ENCODE data around the gene ARHGDIG.
"Not testable (repeated sequence)": the region's sequence is repeated elsewhere in the genome, so short reads cannot be mapped to it uniquely, and the experiment has no call there.

The ARHGDIG gene

GRCh38 chr16:280552-280951, at the start of gene ARHGDIG:
Gene ARHGDIG (plus strand): TSS chr16:280591. CDS start chr16:280681, 90 bp downstream.
- no peak for DNase-seq

GRCh38 chr16:230949-231348, 49.4 kb upstream of the ARHGDIG start:
- DNase-seq, result no peak

GRCh38 chr16:234468-235305, 45.7 kb upstream of the ARHGDIG start, which contains the start of gene FAM234A:
Gene FAM234A (plus strand): TSS chr16:234821. CDS start chr16:254414, 19,593 bp downstream.
- peak; percentile 95 for DNase-seq

GRCh38 chr16:239948-240277, 40.5 kb upstream of the ARHGDIG start:
- no peak for DNase-seq

GRCh38 chr16:240559-240958, 39.8 kb upstream of the ARHGDIG start:
- DNase-seq, result no peak

- DNase-seq, result no peak
These were observed 38.1 kb upstream of the ARHGDIG start for GRCh38 chr16:242281-242680.

GRCh38 chr16:243348-243747, 37.0 kb upstream of the ARHGDIG start:
- no peak for DNase-seq

- no peak for DNase-seq
These were observed 35.3 kb upstream of the ARHGDIG start for GRCh38 chr16:245105-245504.

GRCh38 chr16:247027-247426, 33.4 kb upstream of the ARHGDIG start:
- DNase-seq, result no peak

- DNase-seq, result no peak
These were observed 31.0 kb upstream of the ARHGDIG start for GRCh38 chr16:249431-249830.

GRCh38 chr16:252366-253337, 27.7 kb upstream of the ARHGDIG start:
- peak; percentile 10 for DNase-seq

- no peak for DNase-seq
These were observed 26.6 kb upstream of the ARHGDIG start for GRCh38 chr16:253833-254232.

- no peak for DNase-seq
These were observed 25.9 kb upstream of the ARHGDIG start for GRCh38 chr16:254461-254860.

GRCh38 chr16:255183-255582, 25.2 kb upstream of the ARHGDIG start:
- DNase-seq, result no peak

- DNase-seq, result not testable (repeated sequence)
These were observed 22.3 kb upstream of the ARHGDIG start for GRCh38 chr16:258091-258490.

- DNase-seq, result no peak
These were observed 21.2 kb upstream of the ARHGDIG start for GRCh38 chr16:259226-259625.

GRCh38 chr16:259814-260253, 20.6 kb upstream of the ARHGDIG start:
- no peak for DNase-seq

GRCh38 chr16:260326-260725, 20.1 kb upstream of the ARHGDIG start:
- DNase-seq, result no peak

GRCh38 chr16:261031-261691, 19.2 kb upstream of the ARHGDIG start:
- no peak for DNase-seq

GRCh38 chr16:262121-262745, 18.2 kb upstream of the ARHGDIG start:
- DNase-seq, result no peak

- no peak for DNase-seq
These were observed 17.1 kb upstream of the ARHGDIG start for GRCh38 chr16:263182-263774.

GRCh38 chr16:263944-264343, 16.4 kb upstream of the ARHGDIG start:
- DNase-seq, result no peak

Data from activated CD4-positive, alpha-beta T cell treated with anti-CD3 and anti-CD28 coated beads, Interleukin-2, amount 50 U/mL, for 1 hour (primary cell).